Esophagus muscularis mucosa (tissue), 4 donors: ENCODE results near the gene UGT1A5. TPM values are rescaled to one million over a fixed set of nuclear protein-coding genes. Genes with fewer than 3 reads are reported as not detected.

Experiments used
- DNase-seq: peaks from one replicate; pipeline ENCODE4 v3.0.0-alpha.2; 2017; ENCODE audit errors: extremely low spot score
- H3K27ac ChIP-seq, 4 donors: fragments of 200-600 bp; sonication (generic); replicated peaks in 1 of 4; 1 replicate in 3 of 4; 2 replicates in 1 of 4; pipeline ENCODE4 v1.5.1; 2016 to 2019; ENCODE audit warnings: mild to moderate bottlenecking in 1 of 4
- H3K27me3 ChIP-seq, 4 donors: fragments of 200-600 bp; sonication (generic); one replicate each; pipeline versions ENCODE4 v1.5.1 to v1.6.0; 2016 to 2019
- H3K36me3 ChIP-seq, 4 donors: fragments of 200-600 bp; sonication (generic); one replicate each; pipeline ENCODE4 v1.5.1; 2016 to 2019
- H3K4me1 ChIP-seq, 4 donors: fragments of 200-600 bp; sonication (generic); one replicate each; pipeline ENCODE4 v1.5.1; 2016 to 2019
- H3K4me3 ChIP-seq, 4 donors: fragments of 200-600 bp; sonication (generic); 1 replicate in 2 of 4; 2 replicates in 2 of 4; pipeline ENCODE4 v1.5.1; 2016 to 2019; ENCODE audit warnings: mild to moderate bottlenecking in 4 of 4, moderate library complexity in 1 of 4
- H3K9me3 ChIP-seq, 4 donors: fragments of 200-600 bp; sonication (generic); 1 replicate in 3 of 4; 2 replicates in 1 of 4; pipeline ENCODE4 v1.5.1; 2016 to 2019
- EP300 ChIP-seq: sonication (generic); formaldehyde crosslinking; IDR thresholded peaks from one replicate; pipeline ENCODE4 v1.6.1; 2017; ENCODE audit warnings: antibody characterized with exemption
- POLR2A ChIP-seq: fragments of 450-650 bp; IDR thresholded peaks from one replicate; pipeline ENCODE4 v1.6.1; 2017; ENCODE audit warnings: antibody characterized with exemption, moderate library complexity, mild to moderate bottlenecking, low read depth
- POLR2AphosphoS5 ChIP-seq, 2 donors: sonication (generic); formaldehyde crosslinking; IDR thresholded peaks; one replicate each; pipeline ENCODE4 v1.6.1; 2017; ENCODE audit warnings: antibody characterized with exemption in 2 of 2
- WGBS: methylation state at CpG from one replicate; pipeline ENCODE4 v1.1.5; 2018; 5-methylcytosine and 5-hydroxymethylcytosine counted together
- intact Hi-C: fragments of 100-400 bp; cut with DNase I; formaldehyde crosslinking; loops from one replicate; pipeline ENCODE4 v1.15.1; 2023
- total RNA-seq, 4 donors: library from RNA; depleted of rRNA; stranded (reverse); fragments of >200 nt; gene quantifications; one replicate each; pipeline versions ENCODE4 v1.1.0 to v1.2.1, GENCODE V29; 2016
- TF ChIP-seq, protein P1 (sequence below), 3 experiments: fragments of 200-600 bp in 2 of 3; fragments of 450-650 bp in 1 of 3; sonication (generic) in 2 of 3; IDR thresholded peaks; one replicate each; pipeline ENCODE4 v1.5.1; 2017 to 2019; ENCODE audit warnings: antibody characterized with exemption in 3 of 3, mild to moderate bottlenecking in 2 of 3, moderate library complexity in 1 of 3

Gene UGT1A5
- total RNA-seq, 4 donors from 2014 or later = not detected

- TF ChIP-seq, protein P1, sequence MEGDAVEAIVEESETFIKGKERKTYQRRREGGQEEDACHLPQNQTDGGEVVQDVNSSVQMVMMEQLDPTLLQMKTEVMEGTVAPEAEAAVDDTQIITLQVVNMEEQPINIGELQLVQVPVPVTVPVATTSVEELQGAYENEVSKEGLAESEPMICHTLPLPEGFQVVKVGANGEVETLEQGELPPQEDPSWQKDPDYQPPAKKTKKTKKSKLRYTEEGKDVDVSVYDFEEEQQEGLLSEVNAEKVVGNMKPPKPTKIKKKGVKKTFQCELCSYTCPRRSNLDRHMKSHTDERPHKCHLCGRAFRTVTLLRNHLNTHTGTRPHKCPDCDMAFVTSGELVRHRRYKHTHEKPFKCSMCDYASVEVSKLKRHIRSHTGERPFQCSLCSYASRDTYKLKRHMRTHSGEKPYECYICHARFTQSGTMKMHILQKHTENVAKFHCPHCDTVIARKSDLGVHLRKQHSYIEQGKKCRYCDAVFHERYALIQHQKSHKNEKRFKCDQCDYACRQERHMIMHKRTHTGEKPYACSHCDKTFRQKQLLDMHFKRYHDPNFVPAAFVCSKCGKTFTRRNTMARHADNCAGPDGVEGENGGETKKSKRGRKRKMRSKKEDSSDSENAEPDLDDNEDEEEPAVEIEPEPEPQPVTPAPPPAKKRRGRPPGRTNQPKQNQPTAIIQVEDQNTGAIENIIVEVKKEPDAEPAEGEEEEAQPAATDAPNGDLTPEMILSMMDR (IDR thresholded peaks at IDR 0.05) = no peak
- TF ChIP-seq POLR2AphosphoS5 (IDR thresholded peaks at IDR 0.05) (no peak), EP300 (no peak), POLR2A (no peak)
- no peak overlapping the region for H3K4me3 ChIP-seq
- intact Hi-C loops = no loop called here
- H3K36me3 ChIP-seq = no peaks in the 10 kb centered on the region
- 68% methylated on average over 4 of the region's 4 CpGs for WGBS
- H3K27me3 ChIP-seq = peaks cover 0 to 16% (median 0%) of the 10 kb centered on the region in 4 donors
- H3K4me1 ChIP-seq = no peaks in the 10 kb centered on the region
- H3K27ac ChIP-seq = no peak overlapping the region
- H3K9me3 ChIP-seq = no peaks in the 10 kb centered on the region
- DNase-seq = no peak
These were observed 98.4 kb downstream of the UGT1A5 start for GRCh38 chr2:233811087-233811486.

DNA sequence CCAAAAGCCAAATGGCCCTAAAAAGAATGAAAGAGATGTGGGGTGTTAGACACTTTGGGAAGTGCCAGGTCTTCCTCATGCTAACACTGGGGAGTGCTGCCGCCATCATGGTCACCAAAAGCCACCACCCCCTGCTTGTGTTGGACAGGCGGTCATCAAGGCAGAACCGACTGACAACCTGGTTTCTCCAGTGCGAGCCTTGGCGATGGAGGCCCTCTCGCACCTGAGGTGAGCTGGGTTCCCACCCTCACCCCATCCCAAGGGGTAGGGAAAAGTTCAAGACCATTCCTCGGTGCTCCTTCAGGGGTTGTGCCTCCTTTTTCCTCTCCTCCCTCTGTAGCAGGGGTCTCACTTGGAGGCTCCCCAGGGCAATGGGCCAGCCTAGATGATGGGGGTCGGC, 99.0 kb downstream of the UGT1A5 start:
- Histone ChIP-seq H3K36me3 (no peaks in the 10 kb centered on the region), H3K4me1 (no peaks in the 10 kb centered on the region), H3K27ac (no peak overlapping the region), H3K4me3 (no peak overlapping the region), H3K9me3 (no peaks in the 10 kb centered on the region), H3K27me3 (peaks cover 0 to 16% (median 0%) of the 10 kb centered on the region in 4 donors)
- 94% methylated on average over 8 of the region's 8 CpGs for WGBS
- intact Hi-C loops = no loop called here
- TF ChIP-seq EP300 = no peak
- no peak for TF ChIP-seq POLR2A
- no peak for DNase-seq

- Histone ChIP-seq H3K9me3 (no peaks in the 10 kb centered on the region), H3K36me3 (no peaks in the 10 kb centered on the region), H3K27me3 (peaks cover 0 to 3% (median 0%) of the 10 kb centered on the region in 4 donors), H3K4me3 (no peak overlapping the region), H3K27ac (no peak overlapping the region), H3K4me1 (no peaks in the 10 kb centered on the region)
- WGBS = 69% methylated on average over 3 of the region's 3 CpGs
- intact Hi-C loops = no loop called here
- no peak for DNase-seq
- TF ChIP-seq, protein P1 (IDR thresholded peaks at IDR 0.05) = no peak
These were observed 100.7 kb downstream of the UGT1A5 start for GRCh38 chr2:233813236-233814055.

GRCh38 chr2:233814056-233814835, 101.5 kb downstream of the UGT1A5 start:
- no peak overlapping the region for H3K4me3 ChIP-seq
- no peaks in the 10 kb centered on the region for H3K36me3 ChIP-seq
- H3K27ac ChIP-seq = no peak overlapping the region
- no peaks in the 10 kb centered on the region for H3K9me3 ChIP-seq
- no peaks in the 10 kb centered on the region for H3K4me1 ChIP-seq
- TF ChIP-seq EP300 = no peak
- no peak for TF ChIP-seq POLR2AphosphoS5 (IDR thresholded peaks at IDR 0.05)
- TF ChIP-seq, protein P1 (IDR thresholded peaks at IDR 0.05) = no peak
- TF ChIP-seq POLR2A = no peak
- intact Hi-C loops = no loop called here
- WGBS = 30% methylated on average over 2 of the region's 2 CpGs
- peaks cover 0 to 5% (median 0%) of the 10 kb centered on the region in 4 donors for H3K27me3 ChIP-seq
- no peak for DNase-seq

GRCh38 chr2:233815861-233816260, 103.2 kb downstream of the UGT1A5 start:
- no peak overlapping the region for H3K4me3 ChIP-seq
- H3K27me3 ChIP-seq = peaks cover 0 to 5% (median 0%) of the 10 kb centered on the region in 4 donors
- DNase-seq = no peak
- TF ChIP-seq POLR2A = no peak
- TF ChIP-seq, protein P1 (IDR thresholded peaks at IDR 0.05) = no peak
- no peak for TF ChIP-seq EP300
- no peak for TF ChIP-seq POLR2AphosphoS5 (IDR thresholded peaks at IDR 0.05)
- H3K27ac ChIP-seq = no peak overlapping the region
- WGBS = 72% methylated on average over 6 of the region's 6 CpGs
- no peaks in the 10 kb centered on the region for H3K4me1 ChIP-seq
- no peaks in the 10 kb centered on the region for H3K9me3 ChIP-seq
- intact Hi-C loops = no loop called here
- no peaks in the 10 kb centered on the region for H3K36me3 ChIP-seq
